ENCODE results near the gene PCNX3. TPM values are rescaled to one million over a fixed set of nuclear protein-coding genes. Genes with fewer than 3 reads are reported as not detected.

Gene PCNX3
- 10 to 100 TPM; 29.8 to 32.1 TPM for total RNA-seq

- ChIA-PET POLR2A (interaction anchor here (0.5 to 3.9 kb wide), 21 partner anchors 20 to 755 kb away, joined by 3 to 24 read pairs (median 6); partner anchors contain the start of genes CFL1, EHBP1L1, FAM89B and KCNK7), CTCF (interaction anchor here (0.6 to 5.7 kb wide), 10 partner anchors 10 to 300 kb away, joined by 3 to 39 read pairs (median 4); partner anchors contain the start of genes FAM89B, MUS81, RELA and ZNRD2)
- Mint-ChIP-seq H3K27ac (peak within 1 kb of the TSS; percentile 98), H3K4me3 (peak within 1 kb of the TSS; percentile 96), H3K36me3 (peaks cover 31% of the 10 kb centered on the region), H3K27me3 (peaks cover 3% of the 10 kb centered on the region), H3K9me3 (no peaks in the 10 kb centered on the region), H3K4me1 (ENCODE audit: low read depth) (peaks cover 43% of the 10 kb centered on the region)
- intact Hi-C loops (cut with micrococcal nuclease) = loop anchor here (1.0 to 2.0 kb wide), 9 partner anchors 23 to 437 kb away; partner anchors contain the start of genes CFL1, KAT5, SF3B2 and SIPA1
- DNase-seq = peak; percentile 100
Observed at GRCh38 chr11:65615229-65615949, at the start of gene PCNX3. Gene PCNX3, plus strand, starts transcription at chr11:65615776. Its CDS starts 536 bp downstream, at chr11:65616312.

GRCh38 chr11:65569164-65569972, 46.2 kb upstream of the PCNX3 start:
- intact Hi-C loops (cut with micrococcal nuclease) = no loop called here
- Mint-ChIP-seq H3K36me3 (peaks cover 22% of the 10 kb centered on the region), H3K4me1 (ENCODE audit: low read depth) (peaks cover 62% of the 10 kb centered on the region)

GRCh38 chr11:65569973-65570918, 45.3 kb upstream of the PCNX3 start, which contains the start of gene ZNRD2:
Gene ZNRD2, plus strand, starts transcription at chr11:65570477. Its CDS starts 15 bp downstream, at chr11:65570492.
- CTCF ChIA-PET = interaction anchor here (1.0 to 8.9 kb wide), 11 partner anchors 13 to 203 kb away, joined by 3 to 176 read pairs (median 8); partner anchors contain the start of genes KCNK7, MAP3K11 and PCNX3
- peaks cover 22% of the 10 kb centered on the region for H3K36me3 Mint-ChIP-seq

More at GRCh38 chr11:65569164-65569972, 46.2 kb upstream of the PCNX3 start:
- no peak for DNase-seq
- Mint-ChIP-seq H3K27me3 (no peaks in the 10 kb centered on the region), H3K4me3 (peak overlapping the region; percentile 100), H3K27ac (peak overlapping the region; percentile 95), H3K9me3 (no peaks in the 10 kb centered on the region)
- ChIA-PET POLR2A (interaction anchor here (1.0 to 3.8 kb wide), 10 partner anchors 10 to 290 kb away, joined by 3 to 28 read pairs (median 4); partner anchors contain the start of genes CFL1, LTBP3, MALAT1 and NEAT1), CTCF (interaction anchor here (0.6 to 8.9 kb wide), 10 partner anchors 14 to 203 kb away, joined by 3 to 176 read pairs (median 4); partner anchors contain the start of genes KCNK7, MAP3K11 and PCNX3)

GRCh38 chr11:65571420-65571819, 44.2 kb upstream of the PCNX3 start:
- Mint-ChIP-seq H3K4me3 (peak overlapping the region; percentile 100), H3K27ac (peak overlapping the region; percentile 84)
- no peak for DNase-seq

More at GRCh38 chr11:65569973-65570918, 45.3 kb upstream of the PCNX3 start, which contains the start of gene ZNRD2:
- POLR2A ChIA-PET = interaction anchor here (0.5 to 3.8 kb wide), 16 partner anchors 10 to 289 kb away, joined by 3 to 28 read pairs (median 4); partner anchors contain the start of genes CFL1, LTBP3, MALAT1 and NEAT1
- Mint-ChIP-seq H3K27me3 (no peaks in the 10 kb centered on the region), H3K27ac (peak within 1 kb of the TSS; percentile 95), H3K4me3 (peak within 1 kb of the TSS; percentile 100), H3K9me3 (no peaks in the 10 kb centered on the region), H3K4me1 (ENCODE audit: low read depth) (peaks cover 62% of the 10 kb centered on the region)
- intact Hi-C loops (cut with micrococcal nuclease) = loop anchor here (1.0 to 5.0 kb wide), 5 partner anchors 24 to 188 kb away; partner anchors contain the start of genes PCNX3 and SLC25A45
- DNase-seq = peak; percentile 100

GRCh38 chr11:65571940-65572339, 43.6 kb upstream of the PCNX3 start:
- Mint-ChIP-seq H3K4me3 (peak overlapping the region; percentile 100), H3K27me3 (no peaks in the 10 kb centered on the region), H3K27ac (peak overlapping the region; percentile 84), H3K9me3 (no peaks in the 10 kb centered on the region), H3K36me3 (peaks cover 31% of the 10 kb centered on the region), H3K4me1 (ENCODE audit: low read depth) (peaks cover 50% of the 10 kb centered on the region)
- peak; percentile 63 for DNase-seq
- POLR2A ChIA-PET = interaction anchor here (0.9 to 3.8 kb wide), 7 partner anchors 12 to 65 kb away, joined by 3 to 28 read pairs (median 5); partner anchors contain the start of genes LTBP3 and PCNX3
- intact Hi-C loops (cut with micrococcal nuclease) = loop anchor here (5.0 kb wide), 2 partner anchors 80 to 190 kb away; partner anchors contain the start of gene SLC25A45
- CTCF ChIA-PET = interaction anchor here (1.0 to 8.9 kb wide), 14 partner anchors 11 to 74 kb away, joined by 3 to 176 read pairs (median 6); partner anchors contain the start of genes KCNK7, LTBP3, MAP3K11 and PCNX3

More at GRCh38 chr11:65571420-65571819, 44.2 kb upstream of the PCNX3 start:
- ChIA-PET CTCF (interaction anchor here (1.0 to 8.9 kb wide), 12 partner anchors 12 to 74 kb away, joined by 3 to 176 read pairs (median 8); partner anchors contain the start of genes KCNK7, LTBP3, MAP3K11 and PCNX3), POLR2A (interaction anchor here (1.3 to 3.8 kb wide), 7 partner anchors 12 to 148 kb away, joined by 3 to 28 read pairs (median 7); partner anchors contain the start of genes LTBP3, NEAT1 and PCNX3)
- H3K36me3 Mint-ChIP-seq = peaks cover 26% of the 10 kb centered on the region
- intact Hi-C loops (cut with micrococcal nuclease) = loop anchor here (5.0 kb wide), 2 partner anchors 81 to 189 kb away; partner anchors contain the start of gene SLC25A45
- H3K4me1 Mint-ChIP-seq (ENCODE audit: low read depth) = peaks cover 55% of the 10 kb centered on the region
- H3K27me3 Mint-ChIP-seq = no peaks in the 10 kb centered on the region
- H3K9me3 Mint-ChIP-seq = no peaks in the 10 kb centered on the region

- POLR2A ChIA-PET = interaction anchor here (0.8 to 3.2 kb wide), 11 partner anchors 14 to 75 kb away, joined by 3 to 21 read pairs (median 4); partner anchors contain the start of gene PCNX3
Observed at GRCh38 chr11:65572356-65573051, 43.1 kb upstream of the PCNX3 start, which contains the start of gene FAM89B. Gene FAM89B, plus strand, starts transcription at chr11:65572538. Its CDS starts 132 bp downstream, at chr11:65572670.

GRCh38 chr11:65573391-65574079, 42.0 kb upstream of the PCNX3 start:
- Mint-ChIP-seq H3K4me3 (peak overlapping the region; percentile 79), H3K4me1 (ENCODE audit: low read depth) (peaks cover 52% of the 10 kb centered on the region), H3K27me3 (no peaks in the 10 kb centered on the region), H3K27ac (peak overlapping the region; percentile 83), H3K36me3 (peaks cover 32% of the 10 kb centered on the region), H3K9me3 (no peaks in the 10 kb centered on the region)
- peak; percentile 62 for DNase-seq
- ChIA-PET CTCF (interaction anchor here (0.6 to 8.9 kb wide), 17 partner anchors 11 to 258 kb away, joined by 3 to 176 read pairs (median 4); partner anchors contain the start of genes KCNK7, LTBP3, MAP3K11 and PCNX3), POLR2A (interaction anchor here (0.5 to 3.2 kb wide), 8 partner anchors 13 to 1328 kb away, joined by 3 to 17 read pairs (median 4); partner anchors contain the start of gene PCNX3)
- intact Hi-C loops (cut with micrococcal nuclease) = loop anchor here (1.0 to 5.0 kb wide), 7 partner anchors 15 to 285 kb away; partner anchors contain the start of genes CFL1, SIPA1 and SLC25A45

More at GRCh38 chr11:65572356-65573051, 43.1 kb upstream of the PCNX3 start, which contains the start of gene FAM89B:
- CTCF ChIA-PET = interaction anchor here (0.5 to 8.9 kb wide), 22 partner anchors 11 to 208 kb away, joined by 3 to 176 read pairs (median 3); partner anchors contain the start of genes KCNK7, LTBP3, MAP3K11 and PCNX3
- Mint-ChIP-seq H3K4me1 (ENCODE audit: low read depth) (peaks cover 47% of the 10 kb centered on the region), H3K9me3 (no peaks in the 10 kb centered on the region), H3K27ac (peak within 1 kb of the TSS; percentile 84), H3K36me3 (peaks cover 31% of the 10 kb centered on the region), H3K4me3 (peak within 1 kb of the TSS; percentile 100), H3K27me3 (no peaks in the 10 kb centered on the region)
- intact Hi-C loops (cut with micrococcal nuclease) = loop anchor here (5.0 kb wide), 2 partner anchors 80 to 190 kb away; partner anchors contain the start of gene SLC25A45
- DNase-seq = peak; percentile 93

GRCh38 chr11:65574109-65574810, 41.3 kb upstream of the PCNX3 start:
- Mint-ChIP-seq H3K4me1 (ENCODE audit: low read depth) (peaks cover 50% of the 10 kb centered on the region), H3K27ac (peak overlapping the region; percentile 93), H3K36me3 (peaks cover 32% of the 10 kb centered on the region), H3K27me3 (no peaks in the 10 kb centered on the region), H3K4me3 (peak overlapping the region; percentile 90), H3K9me3 (no peaks in the 10 kb centered on the region)
- ChIA-PET CTCF (interaction anchor here (0.7 to 8.9 kb wide), 7 partner anchors 14 to 49 kb away, joined by 3 to 176 read pairs (median 43); partner anchors contain the start of genes KCNK7, MAP3K11, PCNX3 and SCYL1), POLR2A (interaction anchor here (1.6 to 3.7 kb wide), 6 partner anchors 14 to 151 kb away, joined by 7 to 68 read pairs (median 14); partner anchors contain the start of genes MAP3K11, NEAT1 and PCNX3)
- peak; percentile 96 for DNase-seq
- intact Hi-C loops (cut with micrococcal nuclease) = loop anchor here (1.0 to 5.0 kb wide), 7 partner anchors 14 to 285 kb away; partner anchors contain the start of genes CFL1, SIPA1 and SLC25A45

Measured in activated CD4-positive, alpha-beta memory T cell treated with anti-CD3 and anti-CD28 coated beads for 36 hours (primary cell).